Gastrocnemius medialis (tissue), 4 donors: ENCODE results near the gene MAP3K7.

Experiments used
- CTCF ChIP-seq, 5 experiments: fragments of 450-650 bp in 3 of 5; fragments of 200-600 bp in 2 of 5; sonication (generic) in 2 of 5; IDR thresholded peaks in 4 of 5; conservative IDR thresholded peaks in 1 of 5; 1 replicate in 4 of 5; 2 replicates in 1 of 5; pipeline ENCODE4 v1.5.1; 2016 to 2019; ENCODE audit warnings: antibody characterized with exemption in 5 of 5, mild to moderate bottlenecking in 3 of 5, moderate library complexity in 3 of 5
- POLR2A ChIP-seq, 2 donors: fragments of 450-650 bp; IDR thresholded peaks; one replicate each; pipeline ENCODE4 v1.6.1; 2017; ENCODE audit warnings: antibody characterized with exemption in 2 of 2, mild to moderate bottlenecking in 2 of 2, moderate library complexity in 2 of 2

GRCh38 chr6:90537027-90537426 is 49.8 kb downstream of the MAP3K7 start:
- TF ChIP-seq CTCF (IDR thresholded peaks at IDR 0.05 in 4 of 5, conservative IDR thresholded peaks at IDR 0.05 in 1 of 5) (no peak), POLR2A (IDR thresholded peaks at IDR 0.05) (no peak)
